Endothelial cell of umbilical vein (primary cell): ENCODE data around the gene FAM53B. TPM values are rescaled to one million over a fixed set of nuclear protein-coding genes. Genes with fewer than 3 reads are reported as not detected.

Experiments
- BruUV-seq: library from RNA; stranded (reverse); fragments of 400-500 nt; replicated peaks from 2 replicates; lab custom pipeline; 2021; lab: Mats Ljungman, UMichigan
- CTCF ChIA-PET: fragments of 300-600, 350-600 bp; sonication (Branson Sonifier 250); formaldehyde crosslinking; loops from one replicate; lab custom pipeline; 2021; ENCODE audit warnings: antibody characterized with exemption, inconsistent platforms; lab: Charles Lee
- POLR2A ChIA-PET: fragments of 300-600, 350-600 bp; sonication (Branson Sonifier 250); formaldehyde crosslinking; loops from one replicate; lab custom pipeline; 2021; ENCODE audit warnings: antibody characterized with exemption, inconsistent platforms; lab: Charles Lee
- DNase-seq: peaks from one replicate; pipeline ENCODE4 v3.0.0-alpha.2; 2011; ENCODE audit warnings: low read depth, low spot score
- FAIRE-seq: peaks from 2 replicates; lab custom pipeline; 2011; peaks lifted over from hg19 to GRCh38; lab: Jason Lieb, UNC
- H2AFZ ChIP-seq: 2 replicates; pipeline ENCODE4 v1.6.0; 2012; ENCODE audit warnings: low read depth, low read length, control low read depth, inconsistent platforms
- H3K27ac ChIP-seq: 2 replicates; pipeline ENCODE4 v1.5.1; 2011; ENCODE audit warnings: low read depth, mild to moderate bottlenecking, control low read depth, low read length, moderate library complexity; ENCODE audit not compliant: insufficient read depth
- H3K27me3 ChIP-seq, 2 experiments: 2 replicates each; pipeline versions ENCODE4 v1.6.0 to v1.6.1; 2011; ENCODE audit warnings: low read length in 2 of 2, mixed read lengths in 1 of 2; ENCODE audit not compliant: control insufficient read depth in 2 of 2, insufficient read depth in 2 of 2
- H3K36me3 ChIP-seq, 2 experiments: 2 replicates in 1 of 2; 3 replicates in 1 of 2; pipeline ENCODE4 v1.5.1; 2011; ENCODE audit warnings: low read length in 2 of 2, mild to moderate bottlenecking in 1 of 2, moderate library complexity in 1 of 2; ENCODE audit not compliant: control insufficient read depth in 2 of 2, insufficient read depth in 2 of 2; ENCODE audit errors: extremely low read depth in 1 of 2
- H3K4me1 ChIP-seq: 3 replicates; pipeline ENCODE4 v1.5.1; 2011; ENCODE audit warnings: mild to moderate bottlenecking, low read length; ENCODE audit not compliant: control insufficient read depth, insufficient read depth; ENCODE audit errors: extremely low read depth
- H3K4me2 ChIP-seq: 2 replicates; pipeline ENCODE4 v1.6.1; 2011; ENCODE audit warnings: low read length, control low read depth, mixed read lengths; ENCODE audit not compliant: insufficient read depth
- H3K4me3 ChIP-seq, 3 experiments: fragments of 200-600 bp in 1 of 3; sonication (generic), shearing (Covaris generic) in 1 of 3; replicated peaks in 1 of 3; 2 replicates each; pipeline ENCODE4 v1.5.1; 2011 to 2016; ENCODE audit warnings: control low read depth in 3 of 3, low read length in 3 of 3, mild to moderate bottlenecking in 2 of 3, inconsistent platforms in 1 of 3, low read depth in 1 of 3, moderate library complexity in 1 of 3; ENCODE audit not compliant: insufficient read depth in 1 of 3
- H3K79me2 ChIP-seq: 2 replicates; pipeline ENCODE4 v1.6.0; 2012; ENCODE audit warnings: low read length, inconsistent platforms; ENCODE audit not compliant: control insufficient read depth, insufficient read depth
- H3K9ac ChIP-seq: replicated peaks from 2 replicates; pipeline ENCODE3; 2011; ENCODE audit warnings: low read length, control low read depth; ENCODE audit not compliant: insufficient read depth; ENCODE audit errors: extremely low read depth
- H3K9me1 ChIP-seq: replicated peaks from 3 replicates; pipeline ENCODE4 v1.6.0; 2011; ENCODE audit warnings: mild to moderate bottlenecking, low read length; ENCODE audit not compliant: control insufficient read depth, insufficient read depth; ENCODE audit errors: extremely low read depth
- H3K9me3 ChIP-seq: replicated peaks from 2 replicates; pipeline ENCODE4 v1.5.1; 2012; ENCODE audit warnings: low read length, inconsistent platforms; ENCODE audit not compliant: control insufficient read depth, insufficient read depth
- H4K20me1 ChIP-seq: replicated peaks from 2 replicates; pipeline ENCODE3; 2011; ENCODE audit warnings: mild to moderate bottlenecking, low read length; ENCODE audit not compliant: control insufficient read depth, insufficient read depth; ENCODE audit errors: extremely low read depth
- CTCF ChIP-seq, 2 donors: IDR thresholded peaks; 1 replicate in 1 of 2; 2 replicates in 1 of 2; pipeline ENCODE4 v1.5.1; 2011; ENCODE audit warnings: low read length in 2 of 2, mild to moderate bottlenecking in 2 of 2, moderate library complexity in 2 of 2, control low read depth in 1 of 2, inconsistent platforms in 1 of 2, low read depth in 1 of 2; ENCODE audit not compliant: insufficient read depth in 1 of 2; ENCODE audit errors: extremely low read depth in 1 of 2
- EZH2 ChIP-seq: IDR thresholded peaks from 2 replicates; pipeline ENCODE4 v1.6.1; 2012; ENCODE audit warnings: borderline replicate concordance, low read depth, mild to moderate bottlenecking, moderate library complexity, low read length, inconsistent platforms; ENCODE audit not compliant: severe bottlenecking
- FOS ChIP-seq: IDR thresholded peaks from 2 replicates; pipeline ENCODE4 v1.6.1; 2011; ENCODE audit warnings: mild to moderate bottlenecking, low read length, moderate library complexity, borderline replicate concordance; ENCODE audit not compliant: insufficient read depth
- GATA2 ChIP-seq: IDR thresholded peaks from 2 replicates; pipeline ENCODE4 v1.7.0; 2011; ENCODE audit warnings: low read depth, mild to moderate bottlenecking, moderate library complexity, mixed read lengths, low read length; ENCODE audit not compliant: insufficient read length, insufficient read depth
- JUN ChIP-seq: IDR thresholded peaks from 2 replicates; pipeline ENCODE4 v1.6.1; 2011; ENCODE audit warnings: borderline replicate concordance, low read depth; ENCODE audit not compliant: insufficient read length, insufficient read depth
- MAX ChIP-seq: IDR thresholded peaks from 2 replicates; pipeline ENCODE4 v1.6.1; 2011; ENCODE audit not compliant: insufficient read depth, insufficient read length
- MYC ChIP-seq: IDR thresholded peaks from one replicate; pipeline ENCODE4 v1.6.1; 2011; ENCODE audit warnings: mild to moderate bottlenecking, low read depth, low read length
- POLR2A ChIP-seq: IDR thresholded peaks from 2 replicates; pipeline ENCODE4 v1.6.1; 2012; ENCODE audit warnings: low read depth, mild to moderate bottlenecking, control low read depth, low read length
- POLR2AphosphoS5 ChIP-seq: IDR thresholded peaks from 2 replicates; pipeline ENCODE4 v1.6.1; 2012; ENCODE audit warnings: low read depth, mild to moderate bottlenecking, control low read depth, low read length, moderate library complexity; ENCODE audit not compliant: insufficient read depth
- dilution Hi-C: fragments of 300-500 bp; cut with MboI; formaldehyde crosslinking; loops from one replicate; pipeline ENCODE4 v1.15.0; 2019; ENCODE audit warnings: low sequenced_read_pairs; ENCODE audit not compliant: extremely low pct_ligation_motif_present
- intact Hi-C: fragments of 100-400 bp; cut with micrococcal nuclease; formaldehyde crosslinking; loops from one replicate; pipeline ENCODE4 v1.10.0; 2022
- polyA plus RNA-seq, 4 experiments: library from polyadenylated mRNA; depleted of rRNA in 3 of 4; stranded (reverse) in 3 of 4; unstranded in 1 of 4; fragments of >200 nt; gene quantifications; 2 replicates each; pipeline versions ENCODE4 v1.2.1 to v1.2.3, GENCODE V29; 2011 to 2012; ENCODE audit warnings: missing spikeins in 1 of 4
- total RNA-seq: library from RNA; stranded (reverse); gene quantifications from 2 replicates; pipeline ENCODE4 v1.2.3, GENCODE V29; 2021

FAM53B gene
- total and polyA plus RNA-seq, 2 donors (not counting 3 experiments of a cell fraction or from before 2014, with no cell fraction given), result 8.5 to 21.1 TPM

GRCh38 chr10:124587811-124588211 lies 156.4 kb downstream of the FAM53B start:
- no peak for FAIRE-seq
- POLR2A ChIA-PET, result no interaction called here
- no peak overlapping the region for H3K9ac ChIP-seq
- no peaks in the 10 kb centered on the region for H3K9me3 ChIP-seq
- no peak for DNase-seq
- no peaks in the 10 kb centered on the region for H3K36me3 ChIP-seq
- H3K4me3 ChIP-seq, result no peak overlapping the region
- BruUV-seq, result no TSS peak
- no peak overlapping the region for H3K4me2 ChIP-seq
- dilution Hi-C loops (no loop called here), intact Hi-C loops (no loop called here)
- no peak overlapping the region for H3K27ac ChIP-seq
- H3K79me2 ChIP-seq, result no peaks in the 10 kb centered on the region
- H4K20me1 ChIP-seq, result no peaks in the 10 kb centered on the region
- peaks cover 2% of the 10 kb centered on the region for H3K4me1 ChIP-seq
- peaks cover 0 to 1% of the 10 kb centered on the region in 2 experiments for H3K27me3 ChIP-seq
- no peaks in the 10 kb centered on the region for H3K9me1 ChIP-seq
- TF ChIP-seq FOS (no peak), GATA2 (no peak), MYC (no peak), POLR2A (no peak), EZH2 (no peak), CTCF (IDR thresholded peaks at IDR 0.05; ENCODE audit: extremely low read depth in 1 of 2, insufficient read depth in 1 of 2, low read depth in 1 of 2, low read length in 2 of 2) (no peak), JUN (no peak), POLR2AphosphoS5 (no peak), MAX (no peak)
- CTCF ChIA-PET, result interaction anchor here (1.8 kb wide), 1 partner anchor 154 kb away, joined by 6 read pairs; no protein-coding TSS in a partner anchor
- H2AFZ ChIP-seq, result no peak overlapping the region
